Measurements from ENCODE around the gene JARID2. TPM values are rescaled to one million over a fixed set of nuclear protein-coding genes. Genes with fewer than 3 reads are reported as not detected.

The JARID2 gene
- polyA plus RNA-seq, 1 of the 3 experiments (the other 2 are of a cell fraction): 3.4 TPM

- Histone ChIP-seq H3F3A (replicated peaks; ENCODE audit: insufficient read depth) (no peaks in the 10 kb centered on the region), H3K27ac (ENCODE audit: low read depth in 2 of 2, low read length in 1 of 2) (no peak overlapping the region), H3K27me3 (ENCODE audit: insufficient read depth) (no peaks in the 10 kb centered on the region), H2AFZ (ENCODE audit: low read depth) (no peak overlapping the region), H3K36me3 (replicated peaks in 1 of 2; ENCODE audit: control insufficient read depth in 1 of 2, insufficient read depth in 2 of 2, low read length in 1 of 2) (no peaks in the 10 kb centered on the region), H3K9ac (no peak overlapping the region), H3K79me2 (ENCODE audit: insufficient read depth) (peaks cover 13% of the 10 kb centered on the region), H3K4me2 (no peak overlapping the region), H4K20me1 (ENCODE audit: insufficient read depth) (no peaks in the 10 kb centered on the region; the same call in 1 of the 2 replicates), H3K4me3 (ENCODE audit: low read depth in 2 of 2, low read length in 1 of 2) (no peak overlapping the region), H3K4me1 (ENCODE audit: control insufficient read depth in 1 of 2, insufficient read depth in 2 of 2, low read depth in 1 of 2, low read length in 1 of 2) (peaks cover 16 to 34% of the 10 kb centered on the region in 2 experiments; a peak in 3 of 4 replicates), H3K9me2 (no peaks in the 10 kb centered on the region), H3K9me3 (no peaks in the 10 kb centered on the region)
- no peak for DNase-seq
- 90% methylated on average over 2 of the region's 2 CpGs for WGBS (ENCODE audit: low lambda C conversion rate)
- ChIA-PET POLR2A (no interaction called here), CTCF (interaction anchor here (0.6 to 3.4 kb wide), 4 partner anchors 9 to 80 kb away, joined by 3 to 27 read pairs (median 4); no protein-coding TSS in a partner anchor)
- TF ChIP-seq MEF2A (IDR thresholded peaks at IDR 0.05; ENCODE audit: borderline replicate concordance, low read depth) (no peak), TEAD4 (IDR thresholded peaks at IDR 0.05; ENCODE audit: borderline replicate concordance, insufficient read depth) (no peak), MXI1 (IDR thresholded peaks at IDR 0.05; ENCODE audit: low read depth, low read length) (no peak), PBX3 (IDR thresholded peaks at IDR 0.05) (no peak), SIN3A (IDR thresholded peaks at IDR 0.05; ENCODE audit: borderline replicate concordance, low read depth, low read length) (no peak), USF1 (IDR thresholded peaks at IDR 0.05; ENCODE audit: borderline replicate concordance, low read depth) (no peak), TAF1 (IDR thresholded peaks at IDR 0.05; ENCODE audit: borderline replicate concordance, low read depth, low read length) (no peak), EP300 (IDR thresholded peaks at IDR 0.05; ENCODE audit: borderline replicate concordance in 1 of 2, low read depth in 1 of 2, low read length in 1 of 2) (no peak), YY1 (IDR thresholded peaks at IDR 0.05; ENCODE audit: low read depth) (no peak), FOSL2 (IDR thresholded peaks at IDR 0.05; ENCODE audit: borderline replicate concordance, low read depth) (no peak), CHD2 (IDR thresholded peaks at IDR 0.05; ENCODE audit: low read length, partially characterized antibody) (no peak), TCF12 (IDR thresholded peaks at IDR 0.05) (no peak), NFIC (IDR thresholded peaks at IDR 0.05; ENCODE audit: borderline replicate concordance) (no peak), ELF1 (IDR thresholded peaks at IDR 0.05) (no peak), FOXJ3 (CRISPR knock-in tag; IDR thresholded peaks at IDR 0.05) (no peak), SMC3 (IDR thresholded peaks at IDR 0.05; ENCODE audit: low read depth, low read length) (no peak)
- TF ChIP-seq, protein P1, sequence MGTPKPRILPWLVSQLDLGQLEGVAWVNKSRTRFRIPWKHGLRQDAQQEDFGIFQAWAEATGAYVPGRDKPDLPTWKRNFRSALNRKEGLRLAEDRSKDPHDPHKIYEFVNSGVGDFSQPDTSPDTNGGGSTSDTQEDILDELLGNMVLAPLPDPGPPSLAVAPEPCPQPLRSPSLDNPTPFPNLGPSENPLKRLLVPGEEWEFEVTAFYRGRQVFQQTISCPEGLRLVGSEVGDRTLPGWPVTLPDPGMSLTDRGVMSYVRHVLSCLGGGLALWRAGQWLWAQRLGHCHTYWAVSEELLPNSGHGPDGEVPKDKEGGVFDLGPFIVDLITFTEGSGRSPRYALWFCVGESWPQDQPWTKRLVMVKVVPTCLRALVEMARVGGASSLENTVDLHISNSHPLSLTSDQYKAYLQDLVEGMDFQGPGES (IDR thresholded peaks at IDR 0.05; ENCODE audit: low read depth, low read length): no peak
- TF ChIP-seq, protein P2, sequence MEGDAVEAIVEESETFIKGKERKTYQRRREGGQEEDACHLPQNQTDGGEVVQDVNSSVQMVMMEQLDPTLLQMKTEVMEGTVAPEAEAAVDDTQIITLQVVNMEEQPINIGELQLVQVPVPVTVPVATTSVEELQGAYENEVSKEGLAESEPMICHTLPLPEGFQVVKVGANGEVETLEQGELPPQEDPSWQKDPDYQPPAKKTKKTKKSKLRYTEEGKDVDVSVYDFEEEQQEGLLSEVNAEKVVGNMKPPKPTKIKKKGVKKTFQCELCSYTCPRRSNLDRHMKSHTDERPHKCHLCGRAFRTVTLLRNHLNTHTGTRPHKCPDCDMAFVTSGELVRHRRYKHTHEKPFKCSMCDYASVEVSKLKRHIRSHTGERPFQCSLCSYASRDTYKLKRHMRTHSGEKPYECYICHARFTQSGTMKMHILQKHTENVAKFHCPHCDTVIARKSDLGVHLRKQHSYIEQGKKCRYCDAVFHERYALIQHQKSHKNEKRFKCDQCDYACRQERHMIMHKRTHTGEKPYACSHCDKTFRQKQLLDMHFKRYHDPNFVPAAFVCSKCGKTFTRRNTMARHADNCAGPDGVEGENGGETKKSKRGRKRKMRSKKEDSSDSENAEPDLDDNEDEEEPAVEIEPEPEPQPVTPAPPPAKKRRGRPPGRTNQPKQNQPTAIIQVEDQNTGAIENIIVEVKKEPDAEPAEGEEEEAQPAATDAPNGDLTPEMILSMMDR (IDR thresholded peaks at IDR 0.05): no peak
- TF ChIP-seq, protein P3, sequence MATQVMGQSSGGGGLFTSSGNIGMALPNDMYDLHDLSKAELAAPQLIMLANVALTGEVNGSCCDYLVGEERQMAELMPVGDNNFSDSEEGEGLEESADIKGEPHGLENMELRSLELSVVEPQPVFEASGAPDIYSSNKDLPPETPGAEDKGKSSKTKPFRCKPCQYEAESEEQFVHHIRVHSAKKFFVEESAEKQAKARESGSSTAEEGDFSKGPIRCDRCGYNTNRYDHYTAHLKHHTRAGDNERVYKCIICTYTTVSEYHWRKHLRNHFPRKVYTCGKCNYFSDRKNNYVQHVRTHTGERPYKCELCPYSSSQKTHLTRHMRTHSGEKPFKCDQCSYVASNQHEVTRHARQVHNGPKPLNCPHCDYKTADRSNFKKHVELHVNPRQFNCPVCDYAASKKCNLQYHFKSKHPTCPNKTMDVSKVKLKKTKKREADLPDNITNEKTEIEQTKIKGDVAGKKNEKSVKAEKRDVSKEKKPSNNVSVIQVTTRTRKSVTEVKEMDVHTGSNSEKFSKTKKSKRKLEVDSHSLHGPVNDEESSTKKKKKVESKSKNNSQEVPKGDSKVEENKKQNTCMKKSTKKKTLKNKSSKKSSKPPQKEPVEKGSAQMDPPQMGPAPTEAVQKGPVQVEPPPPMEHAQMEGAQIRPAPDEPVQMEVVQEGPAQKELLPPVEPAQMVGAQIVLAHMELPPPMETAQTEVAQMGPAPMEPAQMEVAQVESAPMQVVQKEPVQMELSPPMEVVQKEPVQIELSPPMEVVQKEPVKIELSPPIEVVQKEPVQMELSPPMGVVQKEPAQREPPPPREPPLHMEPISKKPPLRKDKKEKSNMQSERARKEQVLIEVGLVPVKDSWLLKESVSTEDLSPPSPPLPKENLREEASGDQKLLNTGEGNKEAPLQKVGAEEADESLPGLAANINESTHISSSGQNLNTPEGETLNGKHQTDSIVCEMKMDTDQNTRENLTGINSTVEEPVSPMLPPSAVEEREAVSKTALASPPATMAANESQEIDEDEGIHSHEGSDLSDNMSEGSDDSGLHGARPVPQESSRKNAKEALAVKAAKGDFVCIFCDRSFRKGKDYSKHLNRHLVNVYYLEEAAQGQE (IDR thresholded peaks at IDR 0.05; ENCODE audit: low read depth, low read length): no peak
- TF ChIP-seq, protein P4, sequence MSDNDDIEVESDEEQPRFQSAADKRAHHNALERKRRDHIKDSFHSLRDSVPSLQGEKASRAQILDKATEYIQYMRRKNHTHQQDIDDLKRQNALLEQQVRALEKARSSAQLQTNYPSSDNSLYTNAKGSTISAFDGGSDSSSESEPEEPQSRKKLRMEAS (IDR thresholded peaks at IDR 0.05; ENCODE audit: low read depth): no peak
These were observed 155.9 kb downstream of the JARID2 start for GRCh38 chr6:15401769-15402250.

Measured in SK-N-SH (cell line).